A673 (cell line): ENCODE measurements around the gene NT5E. TPM values are rescaled to one million over a fixed set of nuclear protein-coding genes. Genes with fewer than 3 reads are reported as not detected.

ENCODE experiments used
- BruUV-seq: library from RNA; stranded (reverse); fragments of 400-500 nt; replicated peaks from 2 replicates; lab custom pipeline; 2021; lab: Mats Ljungman, UMichigan
- CTCF ChIA-PET: fragments of 300-600 bp; sonication (Branson Sonifier 250); formaldehyde crosslinking; loops from one replicate; lab custom pipeline; 2022; ENCODE audit warnings: antibody characterized with exemption; lab: Charles Lee
- POLR2A ChIA-PET: fragments of 300-600 bp; sonication (Branson Sonifier 250); formaldehyde crosslinking; loops from one replicate; lab custom pipeline; 2022; ENCODE audit warnings: antibody characterized with exemption; ENCODE audit not compliant: low non-redundant PET; lab: Charles Lee
- DNase-seq: peaks from one replicate; pipeline ENCODE4 v3.0.0-alpha.2; 2015; ENCODE audit warnings: low spot score
- H3K27ac ChIP-seq: fragments of 200-600 bp; sonication (generic); 2 replicates; pipeline ENCODE4 v1.5.1; 2016; ENCODE audit warnings: mixed run types, low read depth, mild to moderate bottlenecking, mixed read lengths, antibody characterized with exemption, low read length; ENCODE audit not compliant: poor library complexity, severe bottlenecking
- H3K27me3 ChIP-seq: fragments of 200-600 bp; sonication (generic); replicated peaks from 2 replicates; pipeline ENCODE4 v1.6.1; 2017; ENCODE audit warnings: mixed run types, low read depth, mild to moderate bottlenecking, mixed read lengths, antibody characterized with exemption, low read length; ENCODE audit not compliant: insufficient read depth, poor library complexity
- H3K36me3 ChIP-seq: fragments of 200-600 bp; sonication (generic); 2 replicates; pipeline ENCODE4 v1.6.1; 2016; ENCODE audit warnings: mixed run types, mild to moderate bottlenecking, mixed read lengths, antibody characterized with exemption, low read length; ENCODE audit not compliant: insufficient read depth, poor library complexity, severe bottlenecking
- H3K4me1 ChIP-seq: fragments of 200-600 bp; sonication (generic); 2 replicates; pipeline ENCODE4 v1.6.1; 2017; ENCODE audit warnings: mixed run types, mild to moderate bottlenecking, mixed read lengths, antibody characterized with exemption, low read length; ENCODE audit not compliant: insufficient read depth, poor library complexity, severe bottlenecking
- H3K4me3 ChIP-seq: fragments of 200-600 bp; sonication (generic); 2 replicates; pipeline ENCODE4 v1.5.1; 2016; ENCODE audit warnings: low read depth, mixed run types, mild to moderate bottlenecking, mixed read lengths, low read length; ENCODE audit not compliant: poor library complexity, severe bottlenecking
- H3K9me3 ChIP-seq: fragments of 200-600 bp; sonication (generic); 2 replicates; pipeline ENCODE4 v1.6.1; 2016; ENCODE audit warnings: mixed run types, low read depth, mild to moderate bottlenecking, mixed read lengths, antibody characterized with exemption, low read length; ENCODE audit not compliant: poor library complexity, severe bottlenecking
- EZH2 ChIP-seq: fragments of 200-600 bp; sonication (generic); IDR thresholded peaks from 2 replicates; pipeline ENCODE4 v1.6.1; 2017; ENCODE audit warnings: borderline replicate concordance, low read depth, mild to moderate bottlenecking, mixed read lengths, antibody characterized with exemption, low read length; ENCODE audit not compliant: poor library complexity, severe bottlenecking
- intact Hi-C: fragments of 100-400 bp; cut with micrococcal nuclease; formaldehyde crosslinking; loops from one replicate; pipeline ENCODE4 v1.10.0; 2022; ENCODE audit not compliant: unreplicated experiment
- total RNA-seq: library from RNA; stranded (reverse); gene quantifications from 2 replicates; pipeline ENCODE4 v1.2.3, GENCODE V29; 2021
- TF ChIP-seq, protein P1 (sequence below): fragments of 300-800, 200-600 bp; sonication (generic); conservative IDR thresholded peaks from 2 replicates; pipeline ENCODE4 v1.5.1; 2017; ENCODE audit warnings: low read depth, mild to moderate bottlenecking, antibody characterized with exemption, low read length, moderate library complexity, mixed read lengths

Gene NT5E
- total RNA-seq, 1 experiment from 2014 or later = 32.7 TPM

DNA sequence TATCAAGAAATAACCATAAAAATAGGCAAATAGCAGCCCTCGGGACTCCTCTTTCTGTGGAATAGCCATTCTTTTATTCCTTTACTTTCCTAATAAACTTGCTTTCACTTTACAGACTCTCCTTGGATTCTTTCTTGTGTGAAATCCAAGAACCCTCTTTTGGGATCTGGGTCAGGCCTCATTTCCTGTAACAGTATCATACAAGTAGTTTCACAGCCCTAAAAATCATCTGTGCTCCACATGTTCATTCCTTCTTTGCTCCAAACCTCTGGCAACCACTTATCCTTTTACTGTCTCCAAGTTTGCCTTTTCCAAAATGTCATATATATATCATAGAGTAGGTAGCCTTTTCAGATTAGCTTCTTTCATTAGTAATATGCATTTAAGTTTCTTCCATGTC lies 13.5 kb upstream of the NT5E start:
- no peaks in the 10 kb centered on the region for H3K4me1 ChIP-seq
- no peak overlapping the region for H3K4me3 ChIP-seq
- intact Hi-C loops = no loop called here
- ChIA-PET POLR2A (no interaction called here), CTCF (no interaction called here)
- no peak for DNase-seq
- H3K9me3 ChIP-seq = no peaks in the 10 kb centered on the region
- BruUV-seq = no TSS peak
- no peak overlapping the region for H3K27ac ChIP-seq
- TF ChIP-seq EZH2 = no peak
- TF ChIP-seq, protein P1, sequence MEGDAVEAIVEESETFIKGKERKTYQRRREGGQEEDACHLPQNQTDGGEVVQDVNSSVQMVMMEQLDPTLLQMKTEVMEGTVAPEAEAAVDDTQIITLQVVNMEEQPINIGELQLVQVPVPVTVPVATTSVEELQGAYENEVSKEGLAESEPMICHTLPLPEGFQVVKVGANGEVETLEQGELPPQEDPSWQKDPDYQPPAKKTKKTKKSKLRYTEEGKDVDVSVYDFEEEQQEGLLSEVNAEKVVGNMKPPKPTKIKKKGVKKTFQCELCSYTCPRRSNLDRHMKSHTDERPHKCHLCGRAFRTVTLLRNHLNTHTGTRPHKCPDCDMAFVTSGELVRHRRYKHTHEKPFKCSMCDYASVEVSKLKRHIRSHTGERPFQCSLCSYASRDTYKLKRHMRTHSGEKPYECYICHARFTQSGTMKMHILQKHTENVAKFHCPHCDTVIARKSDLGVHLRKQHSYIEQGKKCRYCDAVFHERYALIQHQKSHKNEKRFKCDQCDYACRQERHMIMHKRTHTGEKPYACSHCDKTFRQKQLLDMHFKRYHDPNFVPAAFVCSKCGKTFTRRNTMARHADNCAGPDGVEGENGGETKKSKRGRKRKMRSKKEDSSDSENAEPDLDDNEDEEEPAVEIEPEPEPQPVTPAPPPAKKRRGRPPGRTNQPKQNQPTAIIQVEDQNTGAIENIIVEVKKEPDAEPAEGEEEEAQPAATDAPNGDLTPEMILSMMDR = no peak
- no peaks in the 10 kb centered on the region for H3K36me3 ChIP-seq
- no peaks in the 10 kb centered on the region for H3K27me3 ChIP-seq

- Histone ChIP-seq H3K4me3 (no peak overlapping the region), H3K9me3 (no peaks in the 10 kb centered on the region), H3K27ac (no peak overlapping the region), H3K27me3 (no peaks in the 10 kb centered on the region), H3K36me3 (no peaks in the 10 kb centered on the region), H3K4me1 (no peaks in the 10 kb centered on the region)
- intact Hi-C loops = no loop called here
- no TSS peak for BruUV-seq
- TF ChIP-seq EZH2 = no peak
- TF ChIP-seq, protein P1 = no peak
- ChIA-PET CTCF (no interaction called here), POLR2A (no interaction called here)
- DNase-seq = no peak
These were observed 12.9 kb upstream of the NT5E start for GRCh38 chr6:85436939-85437495.

- no peak for DNase-seq
- H3K36me3 ChIP-seq = no peaks in the 10 kb centered on the region
- CTCF ChIA-PET = interaction anchor here (0.6 to 0.8 kb wide), 2 partner anchors 11 to 1355 kb away, joined by 3 read pairs; no protein-coding TSS in a partner anchor
- TF ChIP-seq EZH2 = no peak
- TF ChIP-seq, protein P1 = no peak
- H3K9me3 ChIP-seq = no peaks in the 10 kb centered on the region
- no peaks in the 10 kb centered on the region for H3K27me3 ChIP-seq
- no peaks in the 10 kb centered on the region for H3K4me1 ChIP-seq
- no peak overlapping the region for H3K4me3 ChIP-seq
- no peak overlapping the region for H3K27ac ChIP-seq
- POLR2A ChIA-PET = no interaction called here
- intact Hi-C loops = no loop called here
- no TSS peak for BruUV-seq
These were observed 6.3 kb upstream of the NT5E start for GRCh38 chr6:85443349-85444117.
